Prostate gland (tissue), 2 donors: ENCODE measurements around the gene IL7R. TPM values are rescaled to one million over a fixed set of nuclear protein-coding genes. Genes with fewer than 3 reads are reported as not detected.

Source experiments
- DNase-seq: peaks from one replicate; pipeline ENCODE4 v3.0.0-alpha.2; 2019; ENCODE audit warnings: low spot score
- H3K27ac ChIP-seq, 2 donors: fragments of 200-600 bp; sonication (generic); 2 replicates each; pipeline ENCODE4 v1.5.1; 2017 to 2019
- H3K27me3 ChIP-seq: fragments of 200-600 bp; sonication (generic); replicated peaks from 2 replicates; pipeline ENCODE4 v1.5.1; 2019; ENCODE audit not compliant: insufficient read depth
- H3K36me3 ChIP-seq, 2 donors: fragments of 200-600 bp; sonication (generic); 1 replicate in 1 of 2; 2 replicates in 1 of 2; pipeline versions ENCODE4 v1.5.1 to v1.8.1; 2017 to 2019
- H3K4me1 ChIP-seq: fragments of 200-600 bp; sonication (generic); replicated peaks from 2 replicates; pipeline ENCODE4 v1.5.1; 2019
- H3K4me3 ChIP-seq, 2 donors: fragments of 200-600 bp; sonication (generic); 2 replicates each; pipeline ENCODE4 v1.5.1; 2017 to 2019
- H3K9me3 ChIP-seq: fragments of 200-600 bp; sonication (generic); 2 replicates; pipeline ENCODE4 v1.5.1; 2017
- POLR2A ChIP-seq: fragments of 450-650 bp; IDR thresholded peaks from one replicate; pipeline ENCODE4 v1.6.1; 2016; ENCODE audit warnings: antibody characterized with exemption, mild to moderate bottlenecking
- POLR2AphosphoS5 ChIP-seq: sonication (generic); formaldehyde crosslinking; IDR thresholded peaks from one replicate; pipeline ENCODE4 v1.6.1; 2017; ENCODE audit warnings: antibody characterized with exemption
- WGBS: methylation state at CpG from one replicate; pipeline ENCODE4 v1.1.5; 2018; 5-methylcytosine and 5-hydroxymethylcytosine counted together
- intact Hi-C: fragments of 100-400 bp; cut with DNase I; formaldehyde crosslinking; loops from one replicate; pipeline ENCODE4 v1.14.2; 2022
- total RNA-seq, 2 donors: library from RNA; depleted of rRNA; stranded (reverse); fragments of >200 nt; gene quantifications; one replicate each; pipeline ENCODE4 v1.1.0, GENCODE V29; 2016
- TF ChIP-seq, protein P1 (sequence below), 4 experiments: fragments of 200-600 bp in 2 of 4; fragments of 450-650 bp in 2 of 4; sonication (generic) in 2 of 4; IDR thresholded peaks; 1 replicate in 3 of 4; 2 replicates in 1 of 4; pipeline ENCODE4 v1.5.1; 2016 to 2019; ENCODE audit warnings: antibody characterized with exemption in 4 of 4, mild to moderate bottlenecking in 2 of 4, moderate library complexity in 2 of 4

IL7R gene
- total RNA-seq, 2 donors from 2014 or later: 7.8 to 13.5 TPM

DNA sequence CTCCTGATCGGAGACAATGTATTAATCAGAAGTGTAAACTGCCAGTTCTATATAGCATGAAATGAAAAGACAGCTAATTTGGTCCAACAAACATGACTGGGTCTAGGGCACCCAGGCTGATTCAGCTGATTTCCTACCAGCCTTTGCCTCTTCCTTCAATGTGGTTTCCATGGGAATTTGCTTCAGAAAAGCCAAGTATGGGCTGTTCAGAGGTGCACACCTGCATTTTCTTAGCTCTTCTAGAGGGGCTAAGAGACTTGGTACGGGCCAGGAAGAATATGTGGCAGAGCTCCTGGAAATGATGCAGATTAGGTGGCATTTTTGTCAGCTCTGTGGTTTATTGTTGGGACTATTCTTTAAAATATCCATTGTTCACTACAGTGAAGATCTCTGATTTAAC lies 22.4 kb downstream of the IL7R start:
- no peak for DNase-seq
- no peaks in the 10 kb centered on the region for H3K9me3 ChIP-seq
- H3K27ac ChIP-seq: no peak overlapping the region
- H3K36me3 ChIP-seq: no peaks in the 10 kb centered on the region
- 69% methylated on average over 2 of the region's 2 CpGs for WGBS
- H3K4me3 ChIP-seq: no peak overlapping the region
- intact Hi-C loops: no loop called here
- TF ChIP-seq POLR2AphosphoS5 (no peak), POLR2A (no peak)
- TF ChIP-seq, protein P1, sequence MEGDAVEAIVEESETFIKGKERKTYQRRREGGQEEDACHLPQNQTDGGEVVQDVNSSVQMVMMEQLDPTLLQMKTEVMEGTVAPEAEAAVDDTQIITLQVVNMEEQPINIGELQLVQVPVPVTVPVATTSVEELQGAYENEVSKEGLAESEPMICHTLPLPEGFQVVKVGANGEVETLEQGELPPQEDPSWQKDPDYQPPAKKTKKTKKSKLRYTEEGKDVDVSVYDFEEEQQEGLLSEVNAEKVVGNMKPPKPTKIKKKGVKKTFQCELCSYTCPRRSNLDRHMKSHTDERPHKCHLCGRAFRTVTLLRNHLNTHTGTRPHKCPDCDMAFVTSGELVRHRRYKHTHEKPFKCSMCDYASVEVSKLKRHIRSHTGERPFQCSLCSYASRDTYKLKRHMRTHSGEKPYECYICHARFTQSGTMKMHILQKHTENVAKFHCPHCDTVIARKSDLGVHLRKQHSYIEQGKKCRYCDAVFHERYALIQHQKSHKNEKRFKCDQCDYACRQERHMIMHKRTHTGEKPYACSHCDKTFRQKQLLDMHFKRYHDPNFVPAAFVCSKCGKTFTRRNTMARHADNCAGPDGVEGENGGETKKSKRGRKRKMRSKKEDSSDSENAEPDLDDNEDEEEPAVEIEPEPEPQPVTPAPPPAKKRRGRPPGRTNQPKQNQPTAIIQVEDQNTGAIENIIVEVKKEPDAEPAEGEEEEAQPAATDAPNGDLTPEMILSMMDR (IDR thresholded peaks at IDR 0.05): no peak
- H3K27me3 ChIP-seq: no peaks in the 10 kb centered on the region
- H3K4me1 ChIP-seq: no peaks in the 10 kb centered on the region

DNA sequence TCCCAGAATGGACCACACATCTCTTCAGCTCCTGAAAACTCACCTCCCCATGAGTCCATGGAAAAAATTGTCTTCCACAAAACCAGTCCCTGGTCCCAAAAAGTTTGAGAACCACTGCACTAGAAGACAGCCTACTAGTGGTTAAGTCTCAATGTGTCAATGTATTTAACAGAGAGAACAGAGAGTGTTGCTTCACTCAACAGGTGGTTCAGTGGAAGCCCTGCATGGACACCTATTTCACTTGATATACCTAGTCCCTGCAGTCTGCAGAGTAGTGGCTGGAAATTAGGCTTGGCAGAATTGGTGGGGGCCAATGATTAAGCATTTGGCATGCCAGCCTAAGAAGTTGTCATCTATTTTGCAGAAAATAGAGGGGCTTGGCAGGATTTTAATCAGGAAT lies 23.0 kb downstream of the IL7R start:
- Histone ChIP-seq H3K27me3 (no peaks in the 10 kb centered on the region), H3K36me3 (no peaks in the 10 kb centered on the region), H3K4me1 (no peaks in the 10 kb centered on the region), H3K9me3 (no peaks in the 10 kb centered on the region), H3K27ac (no peak overlapping the region), H3K4me3 (no peak overlapping the region)
- TF ChIP-seq POLR2A: no peak
- no peak for TF ChIP-seq POLR2AphosphoS5
- TF ChIP-seq, protein P1 (IDR thresholded peaks at IDR 0.05): no peak
- intact Hi-C loops: no loop called here
- DNase-seq: no peak

DNA sequence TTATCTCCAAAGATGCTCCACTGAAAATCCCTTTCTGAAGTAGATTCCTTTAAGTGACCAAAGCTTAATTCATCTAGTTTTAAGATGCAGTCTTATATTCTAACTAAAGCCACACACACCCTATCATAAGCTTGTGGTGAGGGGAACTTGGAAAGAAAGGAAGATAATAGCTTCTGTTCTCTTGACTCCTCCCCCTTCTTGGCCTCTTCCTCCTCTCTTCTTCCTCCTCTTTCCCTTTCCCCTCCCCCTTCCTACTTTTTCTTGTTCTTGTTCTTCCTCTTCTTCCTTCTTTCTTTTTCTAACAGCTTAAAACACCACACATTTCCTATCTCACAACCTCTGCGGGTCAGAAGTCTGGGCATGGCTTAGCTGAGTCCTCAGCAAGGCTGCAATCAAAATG lies 23.5 kb downstream of the IL7R start:
- WGBS: 89% methylated on average over 1 of the region's 1 CpG
- intact Hi-C loops: no loop called here
- TF ChIP-seq, protein P1 (IDR thresholded peaks at IDR 0.05): no peak
- TF ChIP-seq POLR2A: no peak
- no peak for TF ChIP-seq POLR2AphosphoS5

DNA sequence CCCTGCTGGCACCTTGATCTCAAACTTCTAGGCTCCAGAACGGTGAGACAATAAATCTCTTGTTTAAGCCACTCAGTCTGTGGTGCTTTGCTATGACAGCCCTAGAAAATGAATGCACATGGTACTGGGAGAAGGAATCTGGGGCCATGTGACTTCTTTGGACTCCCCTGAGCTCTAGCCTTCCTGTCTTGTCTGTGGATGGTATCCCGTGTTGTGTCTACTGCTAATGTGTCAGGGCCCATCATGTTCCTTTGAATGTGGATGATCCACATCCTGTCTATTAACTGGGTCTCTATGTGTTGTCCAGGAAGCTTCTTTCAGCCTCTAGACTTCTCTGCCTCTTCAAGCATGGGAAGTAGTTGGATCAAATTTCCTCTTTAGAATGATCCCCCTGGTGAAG lies 25.1 kb downstream of the IL7R start:
- Histone ChIP-seq H3K4me3 (no peak overlapping the region), H3K4me1 (no peaks in the 10 kb centered on the region), H3K27ac (no peak overlapping the region), H3K36me3 (no peaks in the 10 kb centered on the region), H3K9me3 (no peaks in the 10 kb centered on the region), H3K27me3 (no peaks in the 10 kb centered on the region)
- intact Hi-C loops: no loop called here
- no peak for TF ChIP-seq POLR2AphosphoS5
- no peak for TF ChIP-seq POLR2A
- TF ChIP-seq, protein P1 (IDR thresholded peaks at IDR 0.05): no peak
- DNase-seq: no peak
- WGBS: 79% methylated on average over 2 of the region's 2 CpGs

More for the DNA sequence above, 23.5 kb downstream of the IL7R start:
- Histone ChIP-seq H3K27ac (no peak overlapping the region), H3K9me3 (no peaks in the 10 kb centered on the region), H3K4me1 (no peaks in the 10 kb centered on the region), H3K36me3 (no peaks in the 10 kb centered on the region), H3K4me3 (no peak overlapping the region), H3K27me3 (no peaks in the 10 kb centered on the region)
- no peak for DNase-seq

DNA sequence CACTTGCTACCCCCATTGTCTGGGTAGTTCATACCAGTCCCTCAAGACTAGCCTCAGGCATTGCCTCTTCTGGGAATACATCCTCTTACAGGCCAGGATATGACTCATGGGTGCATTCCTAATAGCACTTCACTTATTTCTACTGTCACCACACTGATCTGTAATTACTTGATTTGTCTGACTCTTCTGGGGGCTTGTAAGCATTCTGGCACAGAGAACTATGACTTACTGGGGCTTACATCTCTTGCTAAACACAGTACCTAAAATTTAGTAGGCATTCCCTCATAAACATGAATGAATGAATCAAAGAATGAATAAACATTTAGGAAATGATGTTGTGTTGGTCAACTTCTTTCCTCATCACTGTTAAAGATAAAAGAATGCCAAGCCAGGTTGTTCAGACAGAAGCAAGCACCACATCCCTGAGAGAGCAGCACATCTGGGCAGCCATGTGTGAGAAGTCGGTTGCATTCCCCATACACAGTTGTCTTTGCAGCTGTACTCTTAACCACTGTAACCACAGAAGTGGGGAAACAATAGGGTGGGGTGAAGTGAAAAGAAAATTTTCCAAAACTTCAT lies 27.6 kb downstream of the IL7R start:
- Histone ChIP-seq H3K27me3 (no peaks in the 10 kb centered on the region), H3K27ac (no peak overlapping the region), H3K36me3 (no peaks in the 10 kb centered on the region), H3K9me3 (no peaks in the 10 kb centered on the region), H3K4me3 (no peak overlapping the region), H3K4me1 (no peaks in the 10 kb centered on the region)
- 85% methylated on average over 1 of the region's 1 CpG for WGBS
- no peak for TF ChIP-seq POLR2A
- no peak for TF ChIP-seq POLR2AphosphoS5
- TF ChIP-seq, protein P1 (IDR thresholded peaks at IDR 0.05): no peak
- intact Hi-C loops: no loop called here
- DNase-seq: no peak
